Activated CD8-positive, alpha-beta memory T cell treated with anti-CD3 and anti-CD28 coated beads for 36 hours (primary cell): ENCODE data around the gene HGS. TPM values are rescaled to one million over a fixed set of nuclear protein-coding genes. Genes with fewer than 3 reads are reported as not detected.

Experiments used
- CTCF ChIA-PET: fragments of 350-600 bp; sonication (Branson Sonifier 250); formaldehyde crosslinking; loops from one replicate; lab custom pipeline; 2021; ENCODE audit warnings: antibody characterized with exemption; lab: Charles Lee
- POLR2A ChIA-PET: fragments of 350-600 bp; sonication (Branson Sonifier 250); formaldehyde crosslinking; loops from one replicate; lab custom pipeline; 2021; ENCODE audit warnings: antibody characterized with exemption; lab: Charles Lee
- total RNA-seq, 2 experiments: library from RNA; stranded (reverse); gene quantifications; one replicate each; pipeline ENCODE4 v1.2.3, GENCODE V29; 2021

The HGS gene
- total RNA-seq, 2 experiments from 2014 or later = 132 to 136 TPM

GRCh38 chr17:81707725-81708646 is 24.2 kb downstream of the HGS start:
- POLR2A ChIA-PET = interaction anchor here (0.8 to 1.5 kb wide), 4 partner anchors 12 to 153 kb away, joined by 3 to 4 read pairs (median 4); partner anchors contain the start of genes ARL16, HGS and P4HB
- CTCF ChIA-PET = no interaction called here

- CTCF ChIA-PET = interaction anchor here (0.7 kb wide), 1 partner anchor 74 kb away, joined by 4 read pairs; no protein-coding TSS in a partner anchor
- POLR2A ChIA-PET = interaction anchor here (0.8 to 1.5 kb wide), 4 partner anchors 13 to 152 kb away, joined by 3 to 4 read pairs (median 4); partner anchors contain the start of genes ARL16, HGS and P4HB
These were observed 25.0 kb downstream of the HGS start for GRCh38 chr17:81708739-81709185.

- CTCF ChIA-PET = interaction anchor here (0.6 kb wide), 1 partner anchor 519 kb away, joined by 4 read pairs; no protein-coding TSS in a partner anchor
- POLR2A ChIA-PET = interaction anchor here (0.5 to 1.7 kb wide), 6 partner anchors 27 to 355 kb away, joined by 3 to 5 read pairs (median 4); partner anchors contain the start of genes CENPX and HGS
These were observed 26.9 kb downstream of the HGS start for GRCh38 chr17:81710514-81711308.

- POLR2A ChIA-PET = interaction anchor here (0.7 to 1.7 kb wide), 5 partner anchors 9 to 310 kb away, joined by 3 to 11 read pairs (median 4); partner anchors contain the start of genes CENPX, HGS and MRPL12
- CTCF ChIA-PET = no interaction called here
These were observed 28.1 kb downstream of the HGS start, which contains the start of gene SLC25A10 for GRCh38 chr17:81711814-81712467. SLC25A10 (plus strand) TSS chr17:81712284; CDS start chr17:81712427, 143 bp downstream.

- CTCF ChIA-PET = interaction anchor here (1.0 kb wide), 1 partner anchor 19 kb away, joined by 3 read pairs; no protein-coding TSS in a partner anchor
These were observed 28.7 kb downstream of the HGS start for GRCh38 chr17:81712468-81713003.

GRCh38 chr17:81713004-81713555 is 29.3 kb downstream of the HGS start:
- POLR2A ChIA-PET = interaction anchor here (0.6 to 1.9 kb wide), 2 partner anchors 30 to 220 kb away, joined by 5 to 6 read pairs; partner anchors contain the start of genes ARL16 and HGS
- CTCF ChIA-PET = interaction anchor here (0.5 to 1.4 kb wide), 3 partner anchors 11 to 158 kb away, joined by 3 to 4 read pairs (median 3); no protein-coding TSS in a partner anchor

More at GRCh38 chr17:81712468-81713003, 28.7 kb downstream of the HGS start:
- POLR2A ChIA-PET = interaction anchor here (1.9 kb wide), 1 partner anchor 29 kb away, joined by 6 read pairs; the partner anchor contains the start of genes ARL16 and HGS

GRCh38 chr17:81713556-81714411 is 30.0 kb downstream of the HGS start:
- POLR2A ChIA-PET = interaction anchor here (0.6 to 1.9 kb wide), 3 partner anchors 11 to 219 kb away, joined by 5 to 6 read pairs (median 5); partner anchors contain the start of genes ARL16, HGS and MRPL12
- CTCF ChIA-PET = interaction anchor here (0.5 to 1.4 kb wide), 3 partner anchors 12 to 159 kb away, joined by 3 to 4 read pairs (median 3); no protein-coding TSS in a partner anchor

GRCh38 chr17:81714412-81715106 is 30.7 kb downstream of the HGS start:
- ChIA-PET POLR2A (interaction anchor here (1.5 to 1.9 kb wide), 2 partner anchors 12 to 31 kb away, joined by 5 to 6 read pairs; partner anchors contain the start of genes ARL16, HGS and MRPL12), CTCF (interaction anchor here (1.4 kb wide), 1 partner anchor 12 kb away, joined by 4 read pairs; no protein-coding TSS in a partner anchor)

GRCh38 chr17:81715107-81715871 is 31.5 kb downstream of the HGS start:
- ChIA-PET CTCF (no interaction called here), POLR2A (interaction anchor here (1.5 kb wide), 1 partner anchor 12 kb away, joined by 5 read pairs; the partner anchor contains the start of gene MRPL12)

- ChIA-PET POLR2A (no interaction called here), CTCF (no interaction called here)
These were observed 32.3 kb downstream of the HGS start for GRCh38 chr17:81715872-81716673.

GRCh38 chr17:81716674-81716996 is 32.8 kb downstream of the HGS start:
- POLR2A ChIA-PET = no interaction called here
- CTCF ChIA-PET = no interaction called here

- ChIA-PET CTCF (no interaction called here), POLR2A (no interaction called here)
These were observed 33.4 kb downstream of the HGS start for GRCh38 chr17:81717049-81717765.

- POLR2A ChIA-PET = no interaction called here
- CTCF ChIA-PET = no interaction called here
These were observed 33.9 kb downstream of the HGS start for GRCh38 chr17:81717766-81718089.
